ENCODE measurements around the gene CABYR. TPM values are rescaled to one million over a fixed set of nuclear protein-coding genes. Genes with fewer than 3 reads are reported as not detected.

The CABYR gene, protein sequence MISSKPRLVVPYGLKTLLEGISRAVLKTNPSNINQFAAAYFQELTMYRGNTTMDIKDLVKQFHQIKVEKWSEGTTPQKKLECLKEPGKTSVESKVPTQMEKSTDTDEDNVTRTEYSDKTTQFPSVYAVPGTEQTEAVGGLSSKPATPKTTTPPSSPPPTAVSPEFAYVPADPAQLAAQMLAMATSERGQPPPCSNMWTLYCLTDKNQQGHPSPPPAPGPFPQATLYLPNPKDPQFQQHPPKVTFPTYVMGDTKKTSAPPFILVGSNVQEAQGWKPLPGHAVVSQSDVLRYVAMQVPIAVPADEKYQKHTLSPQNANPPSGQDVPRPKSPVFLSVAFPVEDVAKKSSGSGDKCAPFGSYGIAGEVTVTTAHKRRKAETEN
- 1 to 10 TPM in 2 of 4 donors, not detected in 2; 1.1 to 1.5 TPM for total RNA-seq

DNA sequence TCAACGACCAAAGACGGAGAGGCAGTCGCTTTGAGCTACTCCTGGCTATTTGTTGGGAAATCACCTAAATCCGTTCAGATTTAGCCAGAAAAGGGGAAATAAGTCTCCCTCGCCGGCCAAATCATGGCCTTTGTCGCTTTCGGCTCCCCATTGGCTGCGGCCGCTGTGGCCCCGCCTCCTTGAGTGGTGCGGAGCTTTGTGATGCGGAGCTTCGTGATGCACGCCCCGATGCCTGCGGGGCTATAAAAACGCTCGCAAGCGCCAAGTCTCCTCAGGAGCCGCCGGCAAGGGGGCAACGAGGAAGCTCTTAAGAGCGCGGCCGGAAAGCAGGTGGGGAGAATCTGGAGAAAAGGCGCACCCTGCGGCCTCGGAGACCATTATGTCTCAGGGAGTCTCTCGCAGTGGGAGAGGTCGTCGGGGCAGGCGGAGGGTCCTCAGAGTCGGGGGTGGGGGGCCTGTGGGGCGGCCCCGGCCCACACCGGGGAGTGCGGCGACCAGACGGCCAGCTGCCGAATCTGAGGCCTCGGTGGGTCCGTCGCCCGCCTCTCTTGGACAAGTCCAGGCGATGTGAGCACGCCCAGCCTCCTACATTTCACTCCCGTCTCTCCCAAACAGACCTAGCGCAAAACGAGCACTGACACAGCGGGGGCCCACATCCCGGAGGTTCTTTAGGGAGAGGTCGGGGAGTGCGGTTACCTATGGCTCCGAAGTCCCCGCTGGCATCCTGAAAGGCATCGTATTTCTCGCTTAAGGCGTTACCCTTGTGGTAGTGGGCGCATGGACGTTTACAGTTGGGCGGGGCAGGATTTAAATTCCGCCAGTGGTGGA is at the start of gene CABYR:
CABYR (plus strand) TSS at position 274 of the 828 bp plus-strand sequence. CDS start 4,053 bp downstream, outside the sequence.
- Histone ChIP-seq H3K27ac (peak within 1 kb of the TSS; percentile 29 to 50 (median 45)), H3K27me3 (no peaks in the 10 kb centered on the region), H3K4me1 (peaks cover 0 to 18% (median 5%) of the 10 kb centered on the region in 4 donors), H3K36me3 (no peaks in the 10 kb centered on the region), H3K4me3 (peak within 1 kb of the TSS; percentile 39 to 65 (median 58)), H3K9me3 (no peaks in the 10 kb centered on the region)
- intact Hi-C loops (cut with DNase I; ENCODE audit: low total_unique reads) (no loop called here), in situ Hi-C loops (cut with MboI; ENCODE audit: low pct_ligation_motif_present in 1 of 4, low pct_unique_long_range_greater_than_20kb in 1 of 4, low sequenced_read_pairs in 3 of 4) (no loop called here)
- DNase-seq: peak; percentile 72
- TF ChIP-seq EP300 (IDR thresholded peaks at IDR 0.05; ENCODE audit: low read depth) (no peak), POLR2A (IDR thresholded peaks at IDR 0.05) (peak; percentile 42), POLR2AphosphoS5 (IDR thresholded peaks at IDR 0.05) (peak in 2 of 3 donors; percentile 39 to 58)
- 11 to 31% methylated on average over 6 to 58 of the region's 63 CpGs for WGBS, 2 donors (ENCODE audit: low coverage in 1 of 2)

DNA sequence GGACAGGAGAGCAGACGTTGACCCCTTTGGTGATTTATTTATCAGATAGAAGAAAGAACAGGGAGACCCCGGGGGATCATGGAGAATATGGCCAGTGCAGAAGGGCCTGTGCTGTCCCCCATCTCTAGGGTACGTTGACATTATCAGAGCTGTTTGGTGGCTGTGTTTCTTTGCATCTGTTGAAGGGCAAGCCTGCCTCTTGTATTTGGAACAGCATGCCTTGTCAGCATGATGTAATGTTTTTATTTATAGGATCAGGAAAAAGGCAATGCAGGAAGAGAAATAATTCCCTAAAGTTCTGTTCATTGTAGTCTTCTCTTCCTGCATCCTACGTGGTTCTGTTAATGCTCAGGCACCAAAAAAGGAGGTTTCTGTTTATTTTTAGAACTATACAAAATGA is 49.8 kb upstream of the CABYR start:
- in situ Hi-C loops (cut with MboI; ENCODE audit: low pct_ligation_motif_present in 1 of 4, low pct_unique_long_range_greater_than_20kb in 1 of 4, low sequenced_read_pairs in 3 of 4): no loop called here
- Histone ChIP-seq H3K4me3 (no peak overlapping the region), H3K4me1 (no peaks in the 10 kb centered on the region), H3K36me3 (no peaks in the 10 kb centered on the region), H3K9me3 (no peaks in the 10 kb centered on the region), H3K27me3 (no peaks in the 10 kb centered on the region), H3K27ac (no peak overlapping the region)
- TF ChIP-seq POLR2A (IDR thresholded peaks at IDR 0.05) (no peak), EP300 (IDR thresholded peaks at IDR 0.05; ENCODE audit: low read depth) (no peak), POLR2AphosphoS5 (IDR thresholded peaks at IDR 0.05) (no peak)
- TF ChIP-seq, protein P1, sequence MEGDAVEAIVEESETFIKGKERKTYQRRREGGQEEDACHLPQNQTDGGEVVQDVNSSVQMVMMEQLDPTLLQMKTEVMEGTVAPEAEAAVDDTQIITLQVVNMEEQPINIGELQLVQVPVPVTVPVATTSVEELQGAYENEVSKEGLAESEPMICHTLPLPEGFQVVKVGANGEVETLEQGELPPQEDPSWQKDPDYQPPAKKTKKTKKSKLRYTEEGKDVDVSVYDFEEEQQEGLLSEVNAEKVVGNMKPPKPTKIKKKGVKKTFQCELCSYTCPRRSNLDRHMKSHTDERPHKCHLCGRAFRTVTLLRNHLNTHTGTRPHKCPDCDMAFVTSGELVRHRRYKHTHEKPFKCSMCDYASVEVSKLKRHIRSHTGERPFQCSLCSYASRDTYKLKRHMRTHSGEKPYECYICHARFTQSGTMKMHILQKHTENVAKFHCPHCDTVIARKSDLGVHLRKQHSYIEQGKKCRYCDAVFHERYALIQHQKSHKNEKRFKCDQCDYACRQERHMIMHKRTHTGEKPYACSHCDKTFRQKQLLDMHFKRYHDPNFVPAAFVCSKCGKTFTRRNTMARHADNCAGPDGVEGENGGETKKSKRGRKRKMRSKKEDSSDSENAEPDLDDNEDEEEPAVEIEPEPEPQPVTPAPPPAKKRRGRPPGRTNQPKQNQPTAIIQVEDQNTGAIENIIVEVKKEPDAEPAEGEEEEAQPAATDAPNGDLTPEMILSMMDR (IDR thresholded peaks at IDR 0.05): no peak
- DNase-seq: no peak
- intact Hi-C loops (cut with DNase I; ENCODE audit: low total_unique reads): no loop called here
- WGBS, 2 donors (ENCODE audit: low coverage in 1 of 2): 73 to 76% methylated on average over 4 of the region's 4 CpGs

DNA sequence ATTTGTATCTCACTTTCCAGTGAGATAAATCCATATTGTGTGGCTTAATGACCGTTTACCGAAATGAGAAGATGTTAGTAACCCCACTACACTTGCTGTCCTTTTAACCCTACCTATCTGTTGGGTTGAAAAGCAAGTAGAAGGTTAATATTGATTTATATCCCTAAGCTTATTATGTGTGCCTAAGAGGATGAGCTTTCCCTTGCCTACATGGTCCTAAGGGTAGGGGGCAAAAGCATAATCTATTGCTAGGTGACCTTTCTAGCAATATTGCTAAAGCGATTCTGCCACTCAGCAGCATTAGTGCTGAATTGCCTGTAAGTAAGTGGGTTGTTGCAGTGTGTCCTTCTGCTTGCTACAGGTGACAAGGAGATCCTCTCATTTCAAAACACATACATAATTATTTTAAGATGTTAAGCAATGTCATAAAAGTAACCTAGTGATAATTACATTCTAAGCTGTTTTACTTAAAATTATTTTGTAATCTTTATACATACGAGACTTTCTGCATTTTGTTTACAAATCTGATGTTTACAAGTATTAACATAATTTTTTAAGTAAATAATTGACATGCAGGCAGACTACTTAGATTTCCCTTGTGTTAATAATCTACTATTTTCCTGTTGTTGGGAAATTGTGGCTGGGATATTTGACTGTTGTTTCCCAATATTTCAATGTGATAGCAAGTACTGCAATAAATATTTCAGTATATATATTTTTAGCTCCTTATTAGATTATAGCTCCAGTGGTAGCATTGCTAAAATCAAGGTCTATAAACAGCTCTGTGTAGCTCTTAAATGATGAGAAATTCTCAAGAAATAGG is 49.1 kb upstream of the CABYR start:
- TF ChIP-seq EP300 (IDR thresholded peaks at IDR 0.05; ENCODE audit: low read depth) (no peak), POLR2A (IDR thresholded peaks at IDR 0.05) (no peak), POLR2AphosphoS5 (IDR thresholded peaks at IDR 0.05) (no peak)
- TF ChIP-seq, protein P1 (IDR thresholded peaks at IDR 0.05): no peak
- Histone ChIP-seq H3K36me3 (no peaks in the 10 kb centered on the region), H3K9me3 (no peaks in the 10 kb centered on the region), H3K4me3 (no peak overlapping the region), H3K4me1 (no peaks in the 10 kb centered on the region), H3K27me3 (no peaks in the 10 kb centered on the region), H3K27ac (no peak overlapping the region)
- 79 to 87% methylated on average over 3 to 4 of the region's 4 CpGs for WGBS, 2 donors (ENCODE audit: low coverage in 1 of 2)
- intact Hi-C loops (cut with DNase I; ENCODE audit: low total_unique reads): no loop called here
- DNase-seq: no peak
- in situ Hi-C loops (cut with MboI; ENCODE audit: low pct_ligation_motif_present in 1 of 4, low pct_unique_long_range_greater_than_20kb in 1 of 4, low sequenced_read_pairs in 3 of 4): no loop called here

DNA sequence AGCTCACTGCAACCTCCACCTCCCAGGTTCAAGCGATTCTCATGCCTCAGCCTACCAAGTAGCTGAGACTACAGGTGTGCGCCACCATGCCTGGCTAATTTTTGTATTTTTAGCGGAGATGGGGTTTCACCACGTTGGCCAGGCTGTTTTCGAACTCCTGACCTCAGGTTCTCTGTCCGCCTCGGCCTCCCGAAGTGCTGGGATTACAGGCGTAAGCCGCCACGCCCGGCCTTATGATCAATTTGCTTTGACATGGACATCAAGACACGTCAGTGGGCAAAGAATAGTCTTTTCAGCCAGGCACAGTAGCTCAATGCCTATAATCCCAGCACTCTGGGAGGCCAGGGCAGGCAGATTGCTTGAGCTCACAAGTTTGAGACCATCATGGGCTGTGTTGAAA is 48.0 kb upstream of the CABYR start:
- in situ Hi-C loops (cut with MboI; ENCODE audit: low pct_ligation_motif_present in 1 of 4, low pct_unique_long_range_greater_than_20kb in 1 of 4, low sequenced_read_pairs in 3 of 4): no loop called here
- DNase-seq: no peak
- Histone ChIP-seq H3K27ac (no peak overlapping the region), H3K27me3 (no peaks in the 10 kb centered on the region), H3K4me3 (no peak overlapping the region), H3K9me3 (no peaks in the 10 kb centered on the region), H3K36me3 (no peaks in the 10 kb centered on the region), H3K4me1 (no peaks in the 10 kb centered on the region)
- TF ChIP-seq EP300 (IDR thresholded peaks at IDR 0.05; ENCODE audit: low read depth): no peak
- no peak for TF ChIP-seq POLR2A (IDR thresholded peaks at IDR 0.05)
- TF ChIP-seq POLR2AphosphoS5 (IDR thresholded peaks at IDR 0.05): no peak
- TF ChIP-seq, protein P1 (IDR thresholded peaks at IDR 0.05): no peak
- WGBS, 2 donors (ENCODE audit: low coverage in 1 of 2): 96 to 100% methylated on average over 1 to 13 of the region's 13 CpGs
- intact Hi-C loops (cut with DNase I; ENCODE audit: low total_unique reads): no loop called here

Measured in transverse colon (tissue), 4 donors.